DMS79 treated with DMSO at 0.1 percent for 48 hours (cell line): ENCODE data around the gene WDR35.

Experiments used
- DNase-seq: peaks from one replicate; lab custom pipeline; 2025; lab: John Stamatoyannopoulos, UW

WDR35 gene

DNA sequence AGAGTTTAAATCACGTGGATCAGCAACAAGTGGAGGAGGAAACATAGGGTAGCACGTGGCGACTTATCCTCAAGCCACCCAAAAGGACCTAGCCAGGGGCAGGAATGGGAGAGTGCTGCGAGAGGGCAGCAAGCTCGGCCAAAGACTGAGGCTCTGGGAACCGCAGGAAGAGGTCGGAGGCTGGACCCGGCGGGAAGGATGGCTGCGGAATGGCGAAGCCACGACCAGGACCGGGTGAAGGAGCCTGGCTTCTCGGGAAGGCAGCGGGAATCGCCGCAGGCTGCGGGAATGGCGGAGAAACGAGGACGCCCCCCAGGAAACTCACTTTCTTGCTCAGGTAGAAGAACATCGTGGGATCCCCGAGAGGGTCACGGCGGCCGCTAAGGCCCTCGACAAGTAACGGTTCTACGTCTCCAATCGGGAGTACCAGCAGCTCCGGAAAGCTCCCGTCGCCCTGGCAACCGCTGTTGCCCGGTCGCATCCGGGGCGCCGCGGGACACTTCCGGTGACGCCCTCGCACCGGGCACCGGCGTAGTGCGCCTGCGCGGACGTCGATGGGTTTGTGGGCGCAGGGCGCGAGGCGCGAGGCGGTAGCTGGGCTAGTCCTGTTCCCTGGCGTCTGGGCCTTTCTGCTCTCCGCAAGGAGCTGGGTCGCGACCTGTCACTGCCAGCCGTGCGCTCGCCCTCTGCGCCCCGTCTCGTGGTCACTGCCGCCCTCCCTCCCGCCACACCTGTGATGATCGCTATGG, at the start of gene WDR35:
TSS of gene WDR35 (minus strand) at position 439 of the 749 bp plus-strand sequence. CDS start at position 349, 90 bp downstream.
- peak; percentile 78 for DNase-seq

DNA sequence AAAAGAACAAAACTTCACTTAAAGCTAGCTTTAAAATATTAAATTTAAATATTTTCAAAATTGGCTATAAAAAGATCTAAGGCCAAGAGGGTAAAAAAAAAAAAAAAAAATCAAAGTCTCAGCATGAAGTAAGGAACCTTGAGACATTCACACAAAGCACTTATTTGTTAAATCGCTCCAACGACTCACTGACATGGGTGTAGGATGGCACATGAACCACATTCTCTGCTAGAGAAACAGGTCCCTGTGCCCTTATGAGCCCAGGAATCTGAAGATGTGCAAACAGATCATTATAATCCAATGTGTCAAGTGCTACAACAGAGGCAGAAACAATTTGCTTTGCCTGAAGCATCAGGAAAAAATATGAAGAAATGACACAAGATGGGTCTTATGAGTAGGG, 47.8 kb upstream of the WDR35 start:
- DNase-seq, result no peak

DNA sequence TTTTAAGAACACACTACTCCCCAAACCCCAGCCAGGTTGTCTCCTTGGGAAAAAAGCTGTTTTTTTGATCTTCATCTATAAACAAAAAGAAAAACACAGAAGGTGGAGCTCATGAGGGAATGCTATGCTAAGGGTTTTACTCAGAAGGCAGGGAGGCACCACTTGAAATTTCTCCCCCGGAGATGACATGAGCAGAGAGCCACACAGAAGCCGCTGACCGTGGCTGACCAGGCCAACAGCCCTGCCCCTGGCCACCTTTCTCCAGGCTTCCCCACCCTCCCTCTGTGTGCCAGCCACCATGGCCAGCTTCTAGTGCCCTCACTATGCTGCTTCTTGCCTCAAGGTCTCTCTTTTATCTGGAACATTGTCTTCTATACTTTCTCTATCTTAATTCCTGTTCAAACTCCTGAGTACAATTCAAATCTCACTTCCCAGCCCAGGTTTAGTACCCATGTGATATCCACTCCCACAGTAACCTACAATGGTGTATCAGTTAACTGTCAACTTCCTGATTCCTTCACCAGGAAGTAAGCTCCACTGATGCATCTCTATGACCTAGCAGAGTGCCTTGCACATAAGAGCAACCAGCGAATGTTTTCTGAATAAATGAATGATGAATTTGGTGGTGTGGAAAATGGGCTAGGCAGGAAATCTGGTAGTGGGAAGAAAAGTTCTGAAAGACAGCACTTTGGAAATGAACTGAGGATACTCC, 46.2 kb upstream of the WDR35 start:
- no peak for DNase-seq

DNA sequence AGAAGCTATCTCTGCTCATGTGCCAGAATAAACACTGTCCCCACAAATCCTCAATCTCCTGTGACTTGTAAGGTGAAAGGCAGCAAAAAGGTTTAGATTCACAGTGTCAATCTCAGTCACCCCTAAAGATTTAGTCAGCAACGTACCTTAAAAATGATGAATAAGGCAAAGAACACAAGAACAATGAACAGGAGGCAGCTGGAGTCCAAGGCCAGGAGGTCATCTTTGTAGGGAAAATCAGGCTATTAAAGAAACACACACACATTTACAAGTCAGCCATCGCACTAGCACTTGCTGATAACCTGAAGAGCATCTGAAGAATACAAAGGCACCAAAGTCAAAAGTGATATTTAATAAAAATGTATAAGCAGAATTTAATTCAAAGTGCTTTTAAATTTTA, 44.9 kb upstream of the WDR35 start:
- DNase-seq, result no peak

DNA sequence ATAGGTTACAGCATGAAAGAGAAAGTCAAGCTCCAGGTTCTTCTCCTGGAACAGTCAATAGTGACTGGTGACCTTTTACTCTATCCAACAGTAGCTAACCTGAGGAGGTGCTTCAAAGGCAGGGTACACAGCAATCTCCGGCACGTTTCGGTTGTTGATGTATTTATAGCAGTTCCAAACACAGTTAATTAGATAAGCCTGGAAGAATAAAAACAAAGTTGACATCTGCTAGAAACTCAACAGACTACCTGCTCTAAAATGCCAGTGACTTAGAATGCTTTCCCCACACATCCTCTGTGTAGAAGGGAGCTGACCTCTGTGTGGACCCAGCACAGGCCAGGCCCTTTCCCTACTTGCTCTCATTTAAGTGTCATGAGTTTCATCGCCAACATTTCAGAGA, 44.3 kb upstream of the WDR35 start:
- no peak for DNase-seq

DNA sequence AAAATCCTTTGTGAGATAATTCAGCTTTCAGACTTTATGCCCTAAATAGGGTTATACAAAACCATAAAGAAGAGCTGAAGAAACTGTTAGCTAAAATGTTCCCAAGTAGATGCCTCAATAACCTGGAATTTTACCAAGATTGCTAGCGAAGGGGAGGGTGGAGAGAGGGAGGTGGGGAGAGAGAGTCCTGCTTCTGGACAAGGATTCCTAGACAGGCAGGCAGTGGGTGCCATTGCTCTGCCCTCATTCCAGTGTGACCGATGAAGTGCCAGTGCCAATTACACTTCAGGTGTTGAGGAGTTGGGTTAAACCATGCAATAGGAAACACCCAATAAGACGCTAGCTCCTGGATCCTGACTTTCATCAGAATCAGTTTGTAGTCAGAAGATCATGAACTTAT, 43.4 kb upstream of the WDR35 start:
- DNase-seq, result no peak

DNA sequence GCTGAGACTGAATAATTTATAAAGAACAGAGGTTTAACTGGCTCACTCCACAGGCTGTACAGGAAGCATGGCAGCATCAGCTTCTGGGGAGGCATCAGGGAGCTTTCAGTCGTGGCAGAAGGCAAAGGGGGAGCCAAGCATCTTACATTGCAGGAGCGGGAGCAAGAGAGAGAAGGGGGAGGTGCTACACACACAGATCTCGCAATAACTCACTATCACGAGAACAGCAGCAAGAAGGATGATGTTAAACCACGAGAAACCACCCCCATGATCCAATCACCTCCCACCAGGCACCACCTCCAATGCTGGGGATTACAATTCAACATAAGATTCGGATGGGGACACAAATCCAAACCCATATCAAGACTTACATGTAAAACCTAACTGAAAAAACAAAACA, 40.3 kb upstream of the WDR35 start:
- DNase-seq, result no peak

DNA sequence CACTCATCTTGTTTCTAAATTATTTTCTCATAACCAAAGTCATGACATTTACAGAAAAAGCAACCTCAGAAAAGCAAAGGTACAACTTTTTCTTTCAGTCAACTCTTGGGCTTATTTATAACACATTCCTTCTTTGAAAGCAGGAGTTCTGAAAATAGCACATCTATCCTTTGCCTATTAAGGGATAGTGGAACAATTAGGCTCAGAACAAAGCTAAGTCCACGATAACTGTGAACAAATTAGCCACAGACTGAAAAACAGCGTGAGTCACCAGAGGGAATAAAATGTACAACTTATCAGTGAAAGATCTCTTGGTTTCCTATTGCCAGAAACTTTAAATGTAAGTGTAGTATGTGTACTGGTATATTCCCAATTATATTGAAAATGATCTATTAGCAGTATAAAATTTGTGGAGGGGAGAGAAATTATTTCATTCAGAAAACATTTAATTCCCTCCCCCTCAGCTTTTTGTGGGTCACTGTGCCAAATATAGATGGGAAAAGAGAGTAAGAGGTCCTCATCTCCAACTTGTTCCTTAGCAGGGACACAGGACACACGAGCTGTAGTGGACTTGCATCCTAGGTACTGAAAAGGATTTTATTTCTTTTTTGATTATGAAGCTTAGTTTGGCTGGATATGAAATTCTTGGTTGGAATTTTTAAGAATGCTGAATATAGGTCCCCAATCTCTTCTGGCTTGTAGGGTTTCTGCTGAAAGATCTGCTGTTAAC, 38.0 kb upstream of the WDR35 start:
- DNase-seq, result no peak

DNA sequence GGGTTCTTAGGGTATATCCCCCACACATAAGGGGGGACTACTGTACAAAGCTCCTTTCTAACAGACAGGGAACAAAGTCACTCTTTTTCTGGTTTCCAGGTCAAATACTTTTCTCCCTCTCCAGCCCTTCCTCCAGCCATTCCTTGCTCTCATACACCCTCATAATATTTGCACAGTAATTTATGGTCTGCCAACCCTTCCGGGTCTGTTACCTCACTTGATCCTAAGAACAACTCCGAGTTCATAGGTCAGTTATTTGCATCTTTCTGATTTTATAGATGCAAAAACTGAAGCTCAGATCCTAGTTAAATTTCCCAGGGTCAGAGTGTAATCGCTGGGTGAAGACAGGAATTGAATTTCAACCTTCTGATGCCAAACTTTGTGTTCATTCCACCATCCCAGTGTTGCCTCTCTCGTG, 37.4 kb upstream of the WDR35 start:
- DNase-seq, result no peak

DNA sequence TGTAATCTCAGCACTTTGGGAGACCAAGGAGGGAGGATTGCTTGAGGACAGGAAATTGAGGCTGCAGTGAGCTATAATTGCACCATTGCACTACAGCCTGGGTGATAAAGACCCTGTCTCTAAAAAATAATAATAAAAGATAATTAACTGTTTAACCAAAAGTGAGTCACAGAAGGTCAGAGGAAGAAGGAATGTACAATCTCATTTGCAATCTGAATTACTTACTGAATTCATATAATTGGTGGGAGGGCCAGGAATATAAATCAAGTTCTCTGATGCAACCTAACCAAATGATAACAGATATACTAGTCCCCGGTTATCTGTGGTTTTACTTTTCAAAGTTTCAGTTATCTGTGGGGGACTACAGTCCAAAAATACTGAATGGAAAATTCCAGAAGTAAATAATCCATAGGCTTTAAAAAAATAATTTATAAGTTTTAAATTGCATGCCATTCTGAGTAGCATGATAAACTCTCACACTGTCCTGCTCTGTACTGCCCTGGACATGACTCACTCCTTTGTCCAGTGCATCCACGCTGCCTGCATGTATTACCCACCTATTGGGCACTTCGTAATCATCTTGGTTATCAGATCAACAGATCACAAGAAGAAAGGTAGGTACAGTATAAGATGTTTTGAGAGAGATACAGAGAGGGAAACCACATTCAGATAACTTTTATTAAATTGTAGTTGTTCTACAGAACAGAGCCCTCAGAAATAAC, 35.3 kb upstream of the WDR35 start:
- DNase-seq, result no peak

DNA sequence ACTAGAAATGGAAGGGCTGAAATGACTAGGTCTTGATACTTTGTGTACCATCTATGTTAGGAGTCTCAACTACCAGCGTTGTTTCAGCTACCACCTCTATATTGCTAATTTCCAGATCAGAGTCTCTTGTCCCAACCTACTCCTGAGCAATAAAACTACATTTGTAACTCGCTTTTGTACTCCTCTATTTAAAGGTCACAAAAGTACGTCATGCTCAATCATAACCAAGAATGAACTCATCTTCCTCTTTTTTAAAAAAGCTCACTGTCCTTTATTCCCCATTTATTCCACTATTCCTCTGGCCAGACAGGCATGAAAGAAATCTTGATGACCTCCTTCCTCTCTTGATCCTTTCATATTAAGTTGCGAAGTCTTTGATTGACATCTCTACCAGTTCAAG, 33.8 kb upstream of the WDR35 start:
- DNase-seq, result no peak

DNA sequence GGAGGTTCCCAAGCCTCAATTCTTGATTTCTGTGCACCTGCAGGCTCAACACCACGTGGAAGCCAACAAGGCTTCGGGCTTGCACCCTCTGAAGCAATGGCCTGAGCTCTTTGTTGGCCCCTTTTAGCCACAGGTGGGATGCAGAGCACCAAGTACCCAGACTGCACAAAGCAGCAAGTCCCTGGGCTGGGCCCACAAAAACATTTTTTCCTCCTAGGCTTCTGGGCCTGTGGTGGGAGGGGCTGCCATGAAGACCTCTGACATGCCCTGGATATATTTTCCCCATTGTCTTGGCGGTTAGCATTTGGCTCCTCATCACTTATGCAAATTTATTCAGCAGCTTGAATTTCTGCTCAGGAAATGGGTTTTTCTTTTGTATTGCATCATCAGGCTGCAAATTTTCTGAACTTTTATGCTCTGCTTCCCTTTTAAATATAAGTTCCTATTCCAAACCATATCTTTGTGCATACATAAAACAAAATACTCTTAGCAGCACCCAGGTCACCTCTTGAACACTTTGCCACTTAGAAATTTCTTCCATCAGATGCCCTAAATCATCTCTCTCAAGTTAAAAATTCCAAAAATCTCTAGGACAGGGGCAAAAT, 31.6 kb upstream of the WDR35 start:
- DNase-seq, result no peak

DNA sequence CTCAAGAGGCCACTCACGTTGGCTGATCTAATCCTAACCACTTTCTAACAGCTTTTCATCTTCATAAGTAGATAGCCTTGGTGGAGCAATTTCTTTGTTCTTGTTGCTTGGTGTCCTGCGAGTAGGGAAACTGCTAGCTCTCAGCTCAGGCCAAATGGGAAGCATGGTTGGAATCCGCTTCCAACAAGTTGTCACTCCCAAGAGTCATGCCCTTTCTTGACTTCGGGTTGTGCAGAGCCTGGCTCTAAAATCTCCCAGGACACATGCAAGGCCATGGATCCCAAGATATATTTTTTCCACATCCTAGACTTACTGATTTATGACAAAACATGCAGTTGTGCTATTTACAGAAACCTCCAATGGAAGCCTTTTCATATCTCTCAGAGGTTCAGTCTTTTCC, 29.8 kb upstream of the WDR35 start:
- no peak for DNase-seq

DNA sequence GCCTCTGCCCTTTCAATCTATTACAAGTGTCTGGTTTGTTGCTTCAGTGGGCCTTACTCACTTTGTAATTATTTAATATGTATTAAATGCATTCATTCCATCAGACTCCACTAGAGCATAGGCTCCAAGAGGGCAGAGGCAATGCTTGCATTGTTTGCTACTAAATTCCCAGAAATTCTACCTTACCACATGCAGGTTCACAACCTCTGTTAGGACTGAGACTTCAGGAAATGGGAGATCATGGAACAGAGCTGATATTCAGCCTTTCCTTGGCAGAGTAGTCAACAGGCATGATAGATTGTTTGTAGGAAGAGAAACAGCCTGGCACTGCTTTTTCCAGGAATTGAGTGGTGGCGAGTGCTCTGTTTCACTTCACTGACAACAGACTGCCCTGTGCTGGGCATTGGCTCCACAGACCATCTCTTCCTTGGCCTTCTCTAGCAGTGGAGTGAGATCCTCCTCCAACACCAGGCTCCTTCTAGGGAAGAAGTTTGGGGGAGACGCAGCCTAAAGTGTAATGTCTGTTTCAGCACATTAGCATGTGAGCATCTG, 28.8 kb upstream of the WDR35 start:
- no peak for DNase-seq

DNA sequence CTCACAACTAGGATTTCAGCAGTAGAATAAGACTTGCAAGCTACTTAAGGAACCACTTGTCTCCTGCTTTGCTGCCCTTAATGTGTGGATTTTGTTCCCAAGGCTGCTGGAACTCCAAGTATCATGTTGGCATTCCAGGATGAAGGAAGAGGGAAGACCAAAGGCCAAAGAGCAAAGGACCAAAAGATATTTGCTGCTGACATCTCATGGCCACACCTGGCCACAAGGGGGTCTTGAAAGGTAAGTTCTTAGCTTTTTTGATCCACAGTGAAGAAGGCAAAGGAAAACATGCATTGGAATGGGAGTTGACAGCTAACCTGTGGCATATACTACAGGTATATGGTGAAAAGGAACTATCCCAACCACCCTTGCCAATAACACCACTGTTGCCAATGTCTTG, 26.4 kb upstream of the WDR35 start:
- no peak for DNase-seq

DNA sequence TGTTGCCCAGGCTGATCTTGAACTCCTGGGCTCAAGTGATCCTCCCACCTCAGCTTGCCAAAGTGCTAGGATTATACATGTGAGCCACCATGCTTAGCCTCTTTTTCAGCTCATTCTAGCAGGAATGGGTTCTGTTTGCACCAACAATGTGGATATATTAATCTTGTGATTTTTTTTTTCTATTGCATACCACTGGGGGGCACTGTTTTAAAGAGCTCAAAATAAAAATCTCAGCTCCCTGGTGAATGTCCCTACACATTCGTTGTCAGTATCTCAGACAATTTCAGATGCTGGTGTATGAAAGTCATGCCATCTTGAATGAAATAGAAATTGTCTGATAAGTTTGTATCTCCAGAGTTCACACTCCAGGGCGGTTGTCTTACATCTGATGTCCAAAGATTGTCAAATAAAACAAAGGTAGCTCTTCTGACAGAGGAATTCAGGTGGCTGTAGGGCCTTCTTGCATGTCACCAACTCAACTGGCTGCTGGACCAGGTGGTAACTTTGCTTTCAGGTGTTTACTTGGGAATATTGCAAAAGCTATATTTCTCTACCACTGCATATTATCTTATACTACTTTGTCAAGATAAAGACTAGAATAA, 25.7 kb upstream of the WDR35 start:
- peak; percentile 49 for DNase-seq

DNA sequence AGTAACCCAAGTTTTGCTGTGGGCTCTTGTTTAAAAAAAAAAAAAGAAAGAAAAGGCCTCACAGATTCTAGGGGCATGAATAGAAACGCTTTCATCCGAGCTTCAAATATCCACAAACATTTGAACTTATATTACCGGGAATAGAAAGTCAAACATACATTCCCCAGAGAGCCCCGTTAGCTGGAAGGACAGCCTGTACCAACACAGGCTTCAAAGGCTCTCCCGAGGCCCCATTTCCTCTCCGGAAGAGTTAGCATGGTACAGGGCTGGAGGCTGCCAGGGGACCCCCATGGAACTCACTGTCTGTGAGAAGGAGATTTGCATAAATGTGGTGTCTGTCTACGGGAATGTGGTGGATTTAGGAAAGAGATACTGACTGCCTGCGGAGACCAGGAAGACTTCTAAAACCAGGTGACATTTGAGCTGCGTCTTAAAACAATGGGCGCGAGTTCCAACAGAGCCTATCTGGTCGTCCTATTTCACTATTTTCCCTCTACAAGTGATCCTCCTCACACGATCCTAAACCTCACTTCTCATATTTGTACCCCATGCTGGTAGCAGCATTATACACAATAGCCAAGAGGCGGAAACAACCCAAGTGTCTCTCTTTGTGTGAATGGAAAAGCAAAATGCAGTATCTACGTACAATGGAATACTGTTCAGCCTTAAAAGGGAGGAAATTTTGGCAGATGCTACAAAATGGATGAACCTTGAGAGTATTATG, 23.4 kb upstream of the WDR35 start:
- DNase-seq, result no peak

DNA sequence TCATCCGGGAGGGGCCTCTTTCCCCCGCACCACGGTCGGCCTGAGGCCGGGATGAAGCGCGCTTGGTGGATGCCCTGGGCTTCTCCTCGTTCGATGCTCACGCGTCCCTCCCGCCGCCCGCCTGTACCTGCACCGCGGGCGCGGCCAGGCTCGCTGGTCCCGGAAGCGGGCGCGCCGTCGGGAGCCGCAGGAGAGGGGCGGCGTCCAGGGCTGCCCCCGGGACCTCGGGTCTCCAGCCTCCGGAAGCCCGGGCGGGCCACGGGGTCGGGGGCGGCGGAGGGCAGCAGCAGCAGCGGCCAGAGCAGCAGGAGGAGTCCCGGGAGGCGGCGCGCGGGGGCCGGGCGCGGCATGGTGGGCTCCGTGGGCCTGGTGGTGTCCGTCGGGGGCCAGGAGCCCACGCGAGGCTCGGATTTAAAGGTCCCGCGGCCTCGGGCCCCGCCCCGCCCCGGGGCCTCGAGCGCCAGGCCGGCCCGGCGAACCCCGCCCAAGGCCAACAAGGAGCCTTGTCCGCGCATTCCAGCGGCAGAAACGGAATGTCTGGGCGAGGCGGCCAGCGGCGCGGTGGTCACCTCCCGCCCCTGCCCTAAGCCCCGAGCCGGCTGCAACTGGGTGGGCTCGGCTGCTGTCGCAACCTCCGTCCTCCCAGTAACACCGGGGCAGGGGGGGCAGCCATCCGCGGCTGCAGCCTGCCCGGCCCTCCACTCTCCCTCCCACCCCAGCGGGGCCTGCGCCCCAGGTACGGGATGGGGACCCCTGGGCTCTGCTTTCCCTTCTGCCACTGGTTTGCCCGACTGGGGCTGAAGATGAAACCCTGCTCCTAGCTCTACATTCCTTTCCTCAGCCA, 22.6 kb upstream of the WDR35 start, which contains the start of gene MATN3:
TSS of gene MATN3 (minus strand) at position 387 of the 844 bp plus-strand sequence. CDS start at position 350, 37 bp downstream.
- no peak for DNase-seq

DNA sequence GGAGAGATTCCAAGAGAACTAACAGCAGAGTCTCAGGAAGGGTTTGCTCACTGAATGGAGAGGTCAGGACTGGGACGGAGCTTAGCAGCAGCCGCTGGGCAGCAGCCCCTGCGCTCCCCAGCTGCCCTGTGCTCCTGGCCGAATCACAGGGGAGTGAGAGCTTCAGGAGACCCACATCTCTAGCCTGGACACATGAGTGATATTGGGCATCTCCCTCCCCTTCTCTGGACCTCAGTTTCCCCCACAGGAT, 22.1 kb upstream of the WDR35 start:
- DNase-seq, result no peak
